Uterus (tissue), 4 donors: ENCODE data around the gene SLC38A8. TPM values are rescaled to one million over a fixed set of nuclear protein-coding genes. Genes with fewer than 3 reads are reported as not detected.

Source experiments
- DNase-seq, 2 donors: peaks; one replicate each; pipeline ENCODE4 v3.0.0-alpha.2; 2019 to 2020
- H3K27ac ChIP-seq, 2 donors: fragments of 200-600 bp; sonication (generic); 1 replicate in 1 of 2; 2 replicates in 1 of 2; pipeline ENCODE4 v1.5.1; 2016 to 2018
- H3K27me3 ChIP-seq, 2 donors: fragments of 200-600 bp; sonication (generic); one replicate each; pipeline ENCODE4 v1.5.1; 2018 to 2019; ENCODE audit warnings: control low read depth in 1 of 2
- H3K36me3 ChIP-seq, 2 donors: fragments of 200-600 bp; sonication (generic); one replicate each; pipeline ENCODE4 v1.5.1; 2019; ENCODE audit warnings: control low read depth in 1 of 2
- H3K4me1 ChIP-seq, 2 donors: fragments of 200-600 bp; sonication (generic); one replicate each; pipeline ENCODE4 v1.5.1; 2018 to 2019; ENCODE audit warnings: control low read depth in 1 of 2
- H3K4me3 ChIP-seq, 2 donors: fragments of 200-600 bp; sonication (generic); 1 replicate in 1 of 2; 2 replicates in 1 of 2; pipeline ENCODE4 v1.5.1; 2018 to 2019; ENCODE audit warnings: mild to moderate bottlenecking in 1 of 2
- H3K9me3 ChIP-seq, 2 donors: fragments of 200-600 bp; sonication (generic); one replicate each; pipeline ENCODE4 v1.5.1; 2019; ENCODE audit warnings: control low read depth in 1 of 2
- POLR2A ChIP-seq, 2 donors: fragments of 450-650 bp; IDR thresholded peaks; one replicate each; pipeline ENCODE4 v1.6.1; 2016; ENCODE audit warnings: antibody characterized with exemption in 2 of 2, mild to moderate bottlenecking in 1 of 2, moderate library complexity in 1 of 2
- intact Hi-C: fragments of 100-400 bp; cut with DNase I; formaldehyde crosslinking; loops from one replicate; pipeline ENCODE4 v1.15.1; 2023; ENCODE audit warnings: low total_unique reads
- total RNA-seq, 4 donors: library from RNA; depleted of rRNA in 3 of 4; stranded (reverse); fragments of >200 nt in 3 of 4; gene quantifications; one replicate each; pipeline versions ENCODE4 v1.1.0 to v1.2.4, GENCODE V29; 2014 to 2023
- TF ChIP-seq, protein P1 (sequence below), 4 experiments: fragments of 200-600 bp in 2 of 4; fragments of 450-650 bp in 2 of 4; sonication (generic) in 2 of 4; IDR thresholded peaks; one replicate each; pipeline ENCODE4 v1.5.1; 2016 to 2019; ENCODE audit warnings: antibody characterized with exemption in 4 of 4, mild to moderate bottlenecking in 2 of 4, moderate library complexity in 1 of 4
- donor health status: DM: yes; HTN: yes; CAD: no.

The SLC38A8 gene
- total RNA-seq, 4 donors from 2014 or later = 1.3 TPM; not detected in 3

DNA sequence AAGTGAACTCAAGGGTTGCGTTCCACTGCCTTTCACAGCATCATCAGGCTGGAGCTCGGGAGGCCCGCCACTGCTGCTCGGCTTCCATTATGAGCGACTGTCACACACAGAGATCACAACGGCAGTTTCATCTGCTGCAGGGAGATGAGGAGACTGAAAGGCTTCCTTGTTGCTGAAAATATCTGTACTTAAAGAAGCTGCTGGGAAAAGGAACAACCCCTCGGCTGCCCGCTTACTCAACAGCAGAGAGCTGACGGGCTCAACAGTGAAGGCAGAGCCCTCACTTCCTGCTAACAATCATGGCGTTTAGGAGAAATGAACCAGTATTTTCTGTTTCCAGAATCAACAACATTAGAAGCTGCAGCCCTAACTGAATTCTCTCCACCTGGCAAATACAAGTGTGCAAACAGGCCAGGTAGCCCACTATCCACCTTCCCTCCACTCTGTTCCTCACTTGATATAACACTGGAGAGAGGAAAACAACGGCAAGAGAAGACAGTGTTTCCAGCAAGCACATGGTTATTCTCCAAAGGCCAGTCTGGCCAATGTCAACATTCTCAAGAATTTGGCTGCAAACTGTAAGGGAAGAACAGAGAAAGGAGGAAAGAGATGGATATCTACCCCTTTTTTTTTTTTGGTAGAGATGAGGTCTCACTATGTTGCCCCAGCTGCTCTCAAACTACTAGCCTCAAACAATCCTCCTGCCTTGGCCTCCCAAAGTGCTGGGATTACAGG lies 40.4 kb upstream of the SLC38A8 start:
- DNase-seq = no peak
- Histone ChIP-seq H3K4me1 (no peaks in the 10 kb centered on the region), H3K9me3 (no peaks in the 10 kb centered on the region), H3K4me3 (no peak overlapping the region), H3K27me3 (no peaks in the 10 kb centered on the region), H3K36me3 (no peaks in the 10 kb centered on the region), H3K27ac (no peak overlapping the region)
- no peak for TF ChIP-seq POLR2A (IDR thresholded peaks at IDR 0.05)
- TF ChIP-seq, protein P1, sequence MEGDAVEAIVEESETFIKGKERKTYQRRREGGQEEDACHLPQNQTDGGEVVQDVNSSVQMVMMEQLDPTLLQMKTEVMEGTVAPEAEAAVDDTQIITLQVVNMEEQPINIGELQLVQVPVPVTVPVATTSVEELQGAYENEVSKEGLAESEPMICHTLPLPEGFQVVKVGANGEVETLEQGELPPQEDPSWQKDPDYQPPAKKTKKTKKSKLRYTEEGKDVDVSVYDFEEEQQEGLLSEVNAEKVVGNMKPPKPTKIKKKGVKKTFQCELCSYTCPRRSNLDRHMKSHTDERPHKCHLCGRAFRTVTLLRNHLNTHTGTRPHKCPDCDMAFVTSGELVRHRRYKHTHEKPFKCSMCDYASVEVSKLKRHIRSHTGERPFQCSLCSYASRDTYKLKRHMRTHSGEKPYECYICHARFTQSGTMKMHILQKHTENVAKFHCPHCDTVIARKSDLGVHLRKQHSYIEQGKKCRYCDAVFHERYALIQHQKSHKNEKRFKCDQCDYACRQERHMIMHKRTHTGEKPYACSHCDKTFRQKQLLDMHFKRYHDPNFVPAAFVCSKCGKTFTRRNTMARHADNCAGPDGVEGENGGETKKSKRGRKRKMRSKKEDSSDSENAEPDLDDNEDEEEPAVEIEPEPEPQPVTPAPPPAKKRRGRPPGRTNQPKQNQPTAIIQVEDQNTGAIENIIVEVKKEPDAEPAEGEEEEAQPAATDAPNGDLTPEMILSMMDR (IDR thresholded peaks at IDR 0.05) = no peak
- intact Hi-C loops = no loop called here

DNA sequence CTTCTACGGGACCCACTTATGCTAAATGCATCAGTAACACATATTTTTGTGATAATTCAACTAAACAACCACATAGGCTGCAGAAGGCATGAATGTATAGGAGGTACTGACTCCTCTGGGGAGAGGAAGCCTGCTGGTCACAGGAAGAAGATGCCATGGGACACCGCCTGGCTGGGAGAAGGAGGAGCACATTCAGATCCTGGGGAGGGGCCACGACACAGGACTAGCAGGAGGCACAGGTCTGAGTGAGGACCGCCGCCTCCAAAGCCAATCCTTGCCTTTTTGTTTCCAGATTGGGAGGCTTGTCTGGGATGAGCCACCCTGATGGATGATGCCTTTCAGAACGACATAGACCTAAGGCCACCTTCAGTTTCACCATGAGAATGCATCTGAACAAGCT lies 39.5 kb upstream of the SLC38A8 start:
- no peaks in the 10 kb centered on the region for H3K27me3 ChIP-seq
- no peak overlapping the region for H3K27ac ChIP-seq
- intact Hi-C loops = no loop called here
- H3K9me3 ChIP-seq = no peaks in the 10 kb centered on the region
- H3K36me3 ChIP-seq = no peaks in the 10 kb centered on the region
- no peak for DNase-seq
- H3K4me3 ChIP-seq = no peak overlapping the region
- H3K4me1 ChIP-seq = no peaks in the 10 kb centered on the region
- no peak for TF ChIP-seq POLR2A (IDR thresholded peaks at IDR 0.05)
- TF ChIP-seq, protein P1 (IDR thresholded peaks at IDR 0.05) = no peak

DNA sequence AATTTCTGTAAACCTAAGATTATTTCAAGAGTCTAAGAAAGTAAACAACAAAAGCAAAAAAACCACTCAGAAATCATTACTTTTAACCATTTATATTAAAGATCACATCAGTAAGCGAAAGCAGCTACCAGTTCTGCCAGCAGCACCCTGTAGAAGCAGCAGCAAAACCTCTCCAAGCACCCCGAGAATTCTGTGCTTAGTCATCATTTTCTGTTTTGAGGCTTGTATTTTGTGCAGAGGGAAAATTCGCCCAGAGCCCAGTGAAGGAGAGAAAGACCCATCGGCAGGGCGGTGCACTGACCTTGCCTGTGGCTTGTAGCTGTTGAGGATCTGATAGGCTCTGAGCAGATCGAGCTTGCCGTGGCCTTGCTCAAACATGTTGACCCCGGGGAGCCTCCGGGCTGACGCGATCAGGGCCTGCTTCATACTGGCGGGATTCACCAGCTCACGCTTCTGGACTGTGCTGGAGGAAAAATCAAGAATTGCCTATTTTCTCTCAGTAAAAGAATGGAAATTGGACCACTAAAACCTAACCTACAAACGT lies 38.9 kb upstream of the SLC38A8 start:
- intact Hi-C loops = no loop called here
- no peaks in the 10 kb centered on the region for H3K36me3 ChIP-seq
- TF ChIP-seq, protein P1 (IDR thresholded peaks at IDR 0.05) = no peak

DNA sequence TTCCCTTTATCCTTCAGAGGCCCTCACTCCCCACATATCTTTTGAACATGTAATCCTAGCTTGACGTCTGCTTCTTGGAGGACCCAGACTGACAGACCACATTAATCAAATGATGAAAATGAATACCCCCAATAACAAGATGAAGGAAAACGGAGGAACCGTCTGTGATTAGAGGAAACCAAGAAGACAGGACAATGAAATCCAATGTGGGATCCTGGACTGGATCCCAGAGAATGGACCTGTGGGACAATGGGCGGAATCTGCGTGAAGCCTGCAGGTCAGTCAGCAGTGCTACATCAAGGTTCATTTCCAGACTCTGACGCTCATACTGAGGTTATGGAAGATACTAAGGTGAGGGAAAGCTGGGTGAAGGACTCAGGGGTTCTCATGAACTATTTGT lies 38.2 kb upstream of the SLC38A8 start:
- Histone ChIP-seq H3K27ac (no peak overlapping the region), H3K9me3 (no peaks in the 10 kb centered on the region), H3K4me3 (no peak overlapping the region), H3K36me3 (no peaks in the 10 kb centered on the region), H3K27me3 (no peaks in the 10 kb centered on the region), H3K4me1 (no peaks in the 10 kb centered on the region)
- TF ChIP-seq, protein P1 (IDR thresholded peaks at IDR 0.05) = no peak
- no peak for TF ChIP-seq POLR2A (IDR thresholded peaks at IDR 0.05)
- intact Hi-C loops = no loop called here
- DNase-seq = no peak

More for the DNA sequence above, 38.9 kb upstream of the SLC38A8 start:
- Histone ChIP-seq H3K27ac (no peak overlapping the region), H3K4me3 (no peak overlapping the region), H3K27me3 (no peaks in the 10 kb centered on the region), H3K4me1 (no peaks in the 10 kb centered on the region), H3K9me3 (no peaks in the 10 kb centered on the region)
- DNase-seq = no peak

DNA sequence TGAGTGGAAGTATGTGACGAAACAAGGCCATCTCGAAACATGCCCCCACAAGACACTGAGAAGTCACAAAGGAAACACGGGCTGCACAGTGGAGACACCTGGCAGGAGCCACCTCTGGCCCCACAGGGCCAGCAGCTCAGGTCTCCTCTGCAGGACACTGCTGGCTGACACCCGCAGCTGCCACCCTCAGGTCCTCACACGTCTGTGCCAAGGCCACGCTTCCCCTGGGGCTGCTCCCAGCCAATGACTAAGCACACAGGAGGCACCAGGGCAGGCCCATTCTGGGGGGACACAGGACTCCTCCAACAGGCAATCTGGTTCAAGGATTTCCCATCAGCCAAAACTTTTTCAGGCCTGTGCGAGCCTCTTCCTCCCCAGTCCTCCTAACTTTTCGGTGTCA lies 37.8 kb upstream of the SLC38A8 start:
- H3K9me3 ChIP-seq = no peaks in the 10 kb centered on the region
- intact Hi-C loops = no loop called here
- no peaks in the 10 kb centered on the region for H3K4me1 ChIP-seq
- no peak overlapping the region for H3K27ac ChIP-seq
- H3K27me3 ChIP-seq = no peaks in the 10 kb centered on the region
- TF ChIP-seq, protein P1 (IDR thresholded peaks at IDR 0.05) = no peak
- no peak for TF ChIP-seq POLR2A (IDR thresholded peaks at IDR 0.05)
- DNase-seq = no peak
- no peaks in the 10 kb centered on the region for H3K36me3 ChIP-seq
- H3K4me3 ChIP-seq = no peak overlapping the region
